Jurkat, Clone E6-1 (cell line): ENCODE measurements around the gene FAR1. TPM values are rescaled to one million over a fixed set of nuclear protein-coding genes. Genes with fewer than 3 reads are reported as not detected.
"Not testable (repeated sequence)": the region's sequence is repeated elsewhere in the genome, so short reads cannot be mapped to it uniquely, and the experiment has no call there.

Experiments used
- DNase-seq: peaks from one replicate; pipeline ENCODE4 v3.0.0-alpha.2; 2011; ENCODE audit warnings: low read depth, low spot score
- H3K4me3 ChIP-seq: 2 replicates; pipeline ENCODE4 v1.5.1; 2011; ENCODE audit warnings: mild to moderate bottlenecking, low read length, control low read depth, moderate library complexity
- polyA plus RNA-seq: library from polyadenylated mRNA; unstranded; fragments of >200 nt; gene quantifications from one replicate; pipeline ENCODE4 v1.2.1, GENCODE V29; 2012; ENCODE audit warnings: missing spikeins; ENCODE audit not compliant: insufficient read length, insufficient read depth

FAR1 gene
- 49.8 TPM for polyA plus RNA-seq

GRCh38 chr11:13668102-13668956, at the start of gene FAR1:
Gene FAR1 (plus strand): TSS chr11:13668668. CDS start chr11:13694766, 26,098 bp downstream.
- DNase-seq, result peak; percentile 97
- peak within 1 kb of the TSS; percentile 87 for H3K4me3 ChIP-seq

- no peak for DNase-seq
- H3K4me3 ChIP-seq, result no peak overlapping the region
These were observed 48.4 kb upstream of the FAR1 start for GRCh38 chr11:13620063-13620462.

GRCh38 chr11:13626818-13627217, 41.6 kb upstream of the FAR1 start:
- not testable (repeated sequence) for H3K4me3 ChIP-seq, DNase-seq

GRCh38 chr11:13628634-13629033, 39.8 kb upstream of the FAR1 start:
- H3K4me3 ChIP-seq, DNase-seq: not testable (repeated sequence)

GRCh38 chr11:13629779-13630178, 38.7 kb upstream of the FAR1 start:
- no peak overlapping the region for H3K4me3 ChIP-seq
- no peak for DNase-seq

- no peak for DNase-seq
- H3K4me3 ChIP-seq, result no peak overlapping the region
These were observed 33.2 kb upstream of the FAR1 start for GRCh38 chr11:13635290-13635689.

GRCh38 chr11:13635804-13636203, 32.7 kb upstream of the FAR1 start:
- no peak for DNase-seq
- no peak overlapping the region for H3K4me3 ChIP-seq

GRCh38 chr11:13637125-13638069, 31.1 kb upstream of the FAR1 start:
- H3K4me3 ChIP-seq, result no peak overlapping the region
- DNase-seq, result no peak

GRCh38 chr11:13638422-13638821, 30.0 kb upstream of the FAR1 start:
- no peak for DNase-seq
- H3K4me3 ChIP-seq, result no peak overlapping the region

- H3K4me3 ChIP-seq, result no peak overlapping the region
- no peak for DNase-seq
These were observed 23.3 kb upstream of the FAR1 start for GRCh38 chr11:13644997-13645687.

GRCh38 chr11:13647391-13647790, 21.1 kb upstream of the FAR1 start:
- DNase-seq, result no peak
- no peak overlapping the region for H3K4me3 ChIP-seq

- no peak for DNase-seq
- no peak overlapping the region for H3K4me3 ChIP-seq
These were observed 18.8 kb upstream of the FAR1 start for GRCh38 chr11:13649619-13650018.

GRCh38 chr11:13651515-13651914, 17.0 kb upstream of the FAR1 start:
- H3K4me3 ChIP-seq, DNase-seq: not testable (repeated sequence)

GRCh38 chr11:13661074-13661623, 7.3 kb upstream of the FAR1 start:
- no peak overlapping the region for H3K4me3 ChIP-seq
- no peak for DNase-seq

- no peak for DNase-seq
- H3K4me3 ChIP-seq, result no peak overlapping the region
These were observed 4.8 kb upstream of the FAR1 start for GRCh38 chr11:13663631-13664071.

GRCh38 chr11:13664351-13664750, 4.1 kb upstream of the FAR1 start:
- no peak for DNase-seq
- H3K4me3 ChIP-seq, result no peak overlapping the region

GRCh38 chr11:13666708-13667107, 1.8 kb upstream of the FAR1 start:
- DNase-seq, result no peak
- no peak overlapping the region for H3K4me3 ChIP-seq

- H3K4me3 ChIP-seq, result no peak overlapping the region
- DNase-seq, result no peak
These were observed 1.2 kb upstream of the FAR1 start for GRCh38 chr11:13667245-13667644.

- no peak for DNase-seq
These were observed 720 bp upstream of the FAR1 start for GRCh38 chr11:13667795-13668101.

More at GRCh38 chr11:13667795-13668101, 720 bp upstream of the FAR1 start:
- H3K4me3 ChIP-seq, result peak overlapping the region; percentile 87
